ENCODE results near the gene DHRSX.

GRCh38 chrX:2462074-2462473 is 38.7 kb downstream of the DHRSX start:
- TF ChIP-seq CTCF (IDR thresholded peaks at IDR 0.05; ENCODE audit: low read depth, low read length) (no peak), MAX (IDR thresholded peaks at IDR 0.05; ENCODE audit: low read depth, low read length) (no peak), POLR2A (IDR thresholded peaks at IDR 0.05; ENCODE audit: extremely low read depth, insufficient read length) (no peak), MYC (IDR thresholded peaks at IDR 0.05; ENCODE audit: low read depth, low read length) (no peak)

All from NB4 (cell line).